ENCODE results near the gene GRIA4.

The GRIA4 gene

DNA sequence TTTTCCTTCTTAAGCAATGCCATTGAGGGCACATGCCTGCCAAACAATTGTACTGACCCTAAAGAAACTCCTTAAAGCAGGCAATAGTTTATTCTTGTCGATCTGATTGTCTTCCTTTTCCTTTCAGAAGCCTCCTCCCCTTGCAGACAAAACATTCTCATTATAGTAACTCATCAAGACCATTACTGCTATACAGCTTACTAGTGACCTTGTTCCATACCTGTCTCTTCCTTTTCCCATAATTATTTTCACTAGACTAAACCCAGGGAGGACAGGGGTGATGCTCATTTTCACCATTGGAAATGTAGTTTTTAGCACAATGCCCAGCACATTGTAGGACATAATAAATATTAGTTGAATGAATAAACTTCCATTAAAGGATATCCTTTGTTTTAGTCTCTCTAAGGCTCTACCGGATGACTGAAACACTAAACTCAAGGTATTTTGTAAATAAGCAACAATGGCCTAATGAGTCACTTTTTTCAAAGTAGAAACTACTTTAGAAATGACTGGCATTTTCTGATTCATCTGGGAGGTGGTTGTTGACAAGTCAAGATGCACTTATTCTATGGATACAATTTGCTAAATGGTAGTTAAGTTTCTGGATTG lies 421.4 kb downstream of the GRIA4 start:
- no peak for DNase-seq (ENCODE audit: low read depth in 1 of 2, low spot score in 1 of 2)
- TF ChIP-seq JUND (IDR thresholded peaks at IDR 0.05; ENCODE audit: low read depth): no peak
- in situ Hi-C loops (cut with HindIII; ENCODE audit: low pct_unique_long_range_greater_than_20kb, low sequenced_read_pairs): no loop called here

Data from T47D (cell line).